Neuron (in vitro differentiated cells): ENCODE results near the gene SCN5A.

Source experiments
- H2AFZ ChIP-seq: one replicate; pipeline ENCODE4 v1.6.1; 2013; ENCODE audit warnings: low read depth, mild to moderate bottlenecking, inconsistent platforms, low read length, moderate library complexity
- H3K27me3 ChIP-seq: one replicate; pipeline ENCODE4 v1.6.1; 2013; ENCODE audit warnings: low read length; ENCODE audit not compliant: insufficient read depth
- H3K36me3 ChIP-seq: one replicate; pipeline ENCODE4 v1.6.1; 2013; ENCODE audit warnings: low read length; ENCODE audit not compliant: insufficient read depth
- H3K4me1 ChIP-seq: one replicate; pipeline ENCODE4 v1.6.1; 2013; ENCODE audit warnings: low read length; ENCODE audit not compliant: insufficient read depth
- H3K4me3 ChIP-seq: 2 replicates; pipeline ENCODE4 v1.5.1; 2013; ENCODE audit warnings: mild to moderate bottlenecking, low read length, moderate library complexity
- H3K9me3 ChIP-seq: one replicate; pipeline ENCODE4 v1.6.1; 2013; ENCODE audit warnings: low read length

The SCN5A gene

DNA sequence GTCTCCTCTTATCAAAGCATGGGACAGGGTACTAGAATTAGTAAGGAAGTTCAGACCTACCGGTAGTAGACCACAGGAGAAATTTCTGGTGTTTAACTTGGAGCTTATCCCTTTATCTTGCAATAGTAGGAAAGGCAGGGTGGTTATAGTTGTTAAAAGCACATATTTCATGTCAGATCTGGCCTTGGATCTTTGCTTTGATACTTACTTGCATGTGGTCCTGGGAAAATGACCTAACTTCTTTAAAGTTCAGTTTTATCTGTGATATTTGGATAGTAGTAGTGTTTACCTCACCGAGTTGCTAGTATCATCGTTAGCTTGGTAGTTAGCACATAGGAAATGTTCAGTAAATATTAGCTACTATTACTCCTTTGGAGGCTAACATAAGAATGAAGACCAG is 137.9 kb downstream of the SCN5A start:
- Histone ChIP-seq H3K4me1 (no peaks in the 10 kb centered on the region), H3K27me3 (no peaks in the 10 kb centered on the region), H3K4me3 (no peak overlapping the region), H2AFZ (no peak overlapping the region), H3K36me3 (peaks cover 60% of the 10 kb centered on the region), H3K9me3 (no peaks in the 10 kb centered on the region)

DNA sequence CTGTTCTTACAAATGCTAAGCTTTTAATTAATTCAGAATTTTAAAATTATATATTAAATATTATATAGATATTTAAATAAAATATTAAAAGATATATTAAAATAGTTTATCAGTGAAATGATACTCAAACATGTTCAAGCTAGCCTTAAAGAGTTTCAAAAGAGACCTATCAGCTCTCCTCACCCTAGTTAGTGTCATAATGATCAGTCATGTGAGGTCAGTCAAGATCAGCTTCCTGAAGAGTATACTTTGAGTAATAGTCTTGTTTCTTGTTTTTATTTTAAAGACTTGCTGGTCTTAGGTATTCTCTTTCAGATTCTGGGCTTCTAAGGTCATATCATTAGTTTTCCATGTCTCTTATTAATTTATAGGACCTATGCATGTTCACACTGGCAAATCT is 138.9 kb downstream of the SCN5A start:
- Histone ChIP-seq H3K27me3 (no peaks in the 10 kb centered on the region), H2AFZ (no peak overlapping the region), H3K36me3 (peaks cover 62% of the 10 kb centered on the region), H3K4me1 (no peaks in the 10 kb centered on the region), H3K4me3 (no peak overlapping the region), H3K9me3 (no peaks in the 10 kb centered on the region)

DNA sequence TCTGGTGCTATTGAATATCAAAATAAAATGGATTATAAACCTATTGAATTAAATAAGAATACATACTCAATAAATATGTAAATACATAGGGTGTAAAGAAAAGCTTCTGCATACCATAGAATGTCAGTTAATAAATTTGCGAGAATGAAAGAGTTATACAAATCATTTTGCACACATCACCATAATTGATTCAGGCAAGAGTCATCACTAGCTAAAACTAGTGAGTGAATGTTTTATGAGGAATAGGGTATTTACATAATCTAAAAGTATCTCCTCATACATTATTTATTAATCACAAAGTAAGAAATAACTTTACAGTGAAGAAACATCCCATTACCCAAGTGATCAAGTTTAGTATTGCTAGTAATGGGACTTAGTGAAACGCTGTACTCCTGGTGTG is 139.8 kb downstream of the SCN5A start:
- no peak overlapping the region for H3K4me3 ChIP-seq

DNA sequence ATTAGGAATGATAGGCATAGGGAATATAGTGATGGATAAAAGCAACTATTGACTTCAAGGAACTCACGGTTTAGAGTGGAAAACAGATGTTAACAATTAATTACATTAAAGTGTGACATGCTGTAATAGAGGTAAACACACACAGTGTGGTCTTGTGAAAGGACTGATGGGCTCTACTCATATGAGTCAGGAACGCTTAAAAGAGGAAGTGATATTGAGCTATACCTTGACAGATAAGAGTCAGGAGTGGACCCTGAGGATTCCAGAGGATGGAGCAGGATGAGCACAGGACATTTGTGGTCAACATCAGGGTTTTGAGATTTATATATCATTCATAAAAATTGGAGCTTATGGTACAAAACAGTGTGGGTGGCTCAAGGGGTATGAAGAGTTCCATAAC is 142.4 kb downstream of the SCN5A start:
- Histone ChIP-seq H3K27me3 (no peaks in the 10 kb centered on the region), H3K4me1 (no peaks in the 10 kb centered on the region), H3K36me3 (peaks cover 68% of the 10 kb centered on the region), H3K4me3 (no peak overlapping the region), H3K9me3 (no peaks in the 10 kb centered on the region), H2AFZ (no peak overlapping the region)

More for the DNA sequence above, 139.8 kb downstream of the SCN5A start:
- H2AFZ ChIP-seq, result no peak overlapping the region
- H3K27me3 ChIP-seq, result no peaks in the 10 kb centered on the region
- no peaks in the 10 kb centered on the region for H3K9me3 ChIP-seq
- H3K4me1 ChIP-seq, result no peaks in the 10 kb centered on the region
- peaks cover 66% of the 10 kb centered on the region for H3K36me3 ChIP-seq

DNA sequence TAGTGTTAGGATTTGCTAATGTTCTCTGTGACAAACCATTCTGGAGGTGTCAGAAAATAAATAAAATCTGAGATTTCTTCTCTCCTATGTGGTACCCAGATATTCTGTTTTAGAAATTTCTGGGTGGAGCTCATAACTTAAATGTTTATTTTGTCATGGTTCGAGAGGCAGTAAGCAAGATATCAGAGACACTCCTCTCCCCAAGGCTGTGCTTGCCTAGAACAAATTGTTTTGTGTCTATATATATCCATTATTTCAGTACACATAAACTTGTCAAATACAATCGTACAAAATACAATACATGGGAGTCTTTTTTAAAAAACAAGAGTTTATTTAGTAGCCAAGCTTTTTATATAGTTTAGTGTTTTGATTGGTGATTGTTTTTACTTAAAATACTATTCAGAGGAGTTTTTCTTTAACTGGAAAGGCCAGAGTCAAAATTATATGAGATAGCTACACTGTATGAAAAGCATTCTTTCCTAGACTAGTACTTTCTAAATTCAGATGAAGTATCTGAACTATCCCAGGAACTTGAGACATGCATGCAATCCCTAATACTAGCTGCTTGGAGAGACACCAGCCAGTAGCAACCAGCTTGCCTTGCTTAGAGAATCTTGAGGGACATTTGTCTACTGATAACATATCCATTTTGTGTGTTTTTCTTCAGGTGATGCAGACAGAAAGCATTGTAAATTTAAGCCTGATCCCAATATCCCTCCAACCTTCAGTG is 148.6 kb downstream of the SCN5A start:
- H3K36me3 ChIP-seq, result peaks cover 54% of the 10 kb centered on the region
- H3K27me3 ChIP-seq, result no peaks in the 10 kb centered on the region

More for the DNA sequence above, 148.6 kb downstream of the SCN5A start:
- Histone ChIP-seq H2AFZ (no peak overlapping the region), H3K4me1 (peaks cover 8% of the 10 kb centered on the region), H3K9me3 (no peaks in the 10 kb centered on the region), H3K4me3 (no peak overlapping the region)
